ENCODE results near the gene ASPRV1. TPM values are rescaled to one million over a fixed set of nuclear protein-coding genes. Genes with fewer than 3 reads are reported as not detected.
A peak's percentile ranks its signal among the peaks of the same experiment; 100 is the strongest.
"Not testable (repeated sequence)": the region's sequence is repeated elsewhere in the genome, so short reads cannot be mapped to it uniquely, and the experiment has no call there.

Gene ASPRV1
- total RNA-seq, 3 donors from 2014 or later = 0.55 to 1.1 (median 0.55) TPM

DNA sequence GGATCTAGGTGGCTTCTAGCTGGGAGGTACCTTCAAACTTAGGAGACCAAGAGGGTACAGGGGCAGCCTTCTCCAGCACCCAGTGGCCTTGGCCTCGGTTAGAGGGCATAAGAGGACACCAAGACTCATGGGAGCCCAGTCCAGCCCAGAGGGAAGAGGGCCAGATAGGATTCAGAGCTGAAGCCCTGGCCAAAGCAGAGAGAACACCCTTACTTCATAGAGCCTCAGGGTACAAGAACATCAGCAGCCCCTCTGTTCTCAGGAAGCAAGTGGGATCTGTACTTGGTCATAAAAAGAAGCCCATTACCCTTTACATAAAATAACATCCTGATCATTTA, 45.0 kb upstream of the ASPRV1 start:
- no peak for ATAC-seq
- no peak for TF ChIP-seq CTCF (IDR thresholded peaks at IDR 0.05)
- intact Hi-C loops (cut with DNase I, micrococcal nuclease) = no loop called here

GRCh38 chr2:70005752-70006446, 44.5 kb upstream of the ASPRV1 start:
- H3K36me3 ChIP-seq (ENCODE audit: low read depth) = no peaks in the 10 kb centered on the region
- no peak for TF ChIP-seq CTCF (IDR thresholded peaks at IDR 0.05)
- ATAC-seq (no peak), DNase-seq (no peak)
- intact Hi-C loops (cut with DNase I, micrococcal nuclease) = no loop called here
- no peak overlapping the region for H3K4me3 ChIP-seq
- H3K9me3 ChIP-seq = no peaks in the 10 kb centered on the region
- peaks cover 4% of the 10 kb centered on the region for H3K4me1 ChIP-seq (ENCODE audit: low read depth)

More for the DNA sequence above, 45.0 kb upstream of the ASPRV1 start:
- Histone ChIP-seq H3K4me3 (no peak overlapping the region), H3K36me3 (ENCODE audit: low read depth) (no peaks in the 10 kb centered on the region), H3K4me1 (ENCODE audit: low read depth) (peaks cover 4% of the 10 kb centered on the region), H3K9me3 (no peaks in the 10 kb centered on the region)
- DNase-seq = no peak

DNA sequence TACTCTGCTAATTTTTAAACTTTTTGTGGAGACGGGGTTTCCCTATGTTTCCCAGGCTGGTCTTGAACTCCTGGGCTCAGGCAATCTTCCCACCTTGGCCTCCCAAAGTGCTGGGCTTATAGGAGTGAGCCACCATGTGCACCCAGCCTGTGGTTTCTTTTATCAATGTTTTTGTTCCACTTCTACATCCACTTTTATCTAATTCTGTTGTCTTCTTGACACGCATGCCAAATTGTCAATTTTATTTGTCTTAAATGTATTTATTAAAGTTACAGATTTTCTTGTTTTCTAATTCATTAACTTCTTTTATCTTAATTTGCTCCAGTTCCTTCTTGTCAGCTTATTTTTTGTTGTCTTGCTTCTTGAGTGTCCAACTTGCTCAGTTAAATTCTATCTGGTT, 43.8 kb upstream of the ASPRV1 start:
- Histone ChIP-seq H3K36me3 (ENCODE audit: low read depth) (no peaks in the 10 kb centered on the region), H3K9me3 (no peaks in the 10 kb centered on the region), H3K4me3 (no peak overlapping the region), H3K4me1 (ENCODE audit: low read depth) (peaks cover 4% of the 10 kb centered on the region)
- intact Hi-C loops (cut with DNase I, micrococcal nuclease) = no loop called here
- ATAC-seq (no peak), DNase-seq (no peak)
- TF ChIP-seq CTCF (IDR thresholded peaks at IDR 0.05) = no peak

DNA sequence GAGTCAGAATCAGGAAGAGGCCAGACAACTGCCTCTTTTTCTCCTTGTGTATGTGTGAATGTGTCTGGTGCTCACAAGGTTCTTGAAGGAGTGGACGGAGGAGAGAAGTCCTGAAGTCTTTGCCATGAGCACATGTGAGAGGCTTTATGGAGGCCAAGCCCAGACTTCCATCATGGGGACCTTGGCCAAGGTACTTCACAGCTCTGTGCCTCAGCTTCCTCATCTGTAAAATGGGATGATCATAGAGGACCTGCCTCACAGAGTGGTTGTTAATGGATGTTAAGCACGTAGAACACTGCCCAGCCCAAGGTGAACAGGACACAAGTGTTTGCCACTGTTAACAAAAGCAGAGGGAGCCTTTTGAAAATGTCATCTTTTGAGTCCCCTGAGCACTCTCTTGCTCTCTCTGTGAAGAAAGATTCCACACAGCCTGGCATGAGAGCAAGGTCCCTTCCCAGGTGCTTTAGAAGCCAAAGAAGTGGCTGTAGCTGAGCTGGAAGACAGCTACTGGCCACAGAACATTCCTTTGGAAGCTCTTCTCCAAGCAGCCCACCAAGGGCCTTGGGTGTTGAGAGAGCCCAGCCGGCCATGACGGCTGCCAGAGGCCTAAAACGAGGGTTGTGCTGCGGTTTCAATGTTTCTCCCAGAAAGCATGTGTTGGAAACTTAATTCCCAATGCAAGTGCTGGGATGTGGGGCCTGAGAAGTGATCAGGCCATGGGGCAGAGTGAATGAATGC, 41.8 kb upstream of the ASPRV1 start:
- no peak for TF ChIP-seq CTCF (IDR thresholded peaks at IDR 0.05)
- DNase-seq (no peak), ATAC-seq (no peak)
- Histone ChIP-seq H3K36me3 (ENCODE audit: low read depth) (no peaks in the 10 kb centered on the region), H3K9me3 (no peaks in the 10 kb centered on the region), H3K4me3 (no peak overlapping the region), H3K4me1 (ENCODE audit: low read depth) (no peaks in the 10 kb centered on the region)
- intact Hi-C loops (cut with DNase I, micrococcal nuclease) = no loop called here

GRCh38 chr2:70002241-70002899, 40.9 kb upstream of the ASPRV1 start:
- intact Hi-C loops (cut with DNase I, micrococcal nuclease) = no loop called here
- ATAC-seq = no peak

DNA sequence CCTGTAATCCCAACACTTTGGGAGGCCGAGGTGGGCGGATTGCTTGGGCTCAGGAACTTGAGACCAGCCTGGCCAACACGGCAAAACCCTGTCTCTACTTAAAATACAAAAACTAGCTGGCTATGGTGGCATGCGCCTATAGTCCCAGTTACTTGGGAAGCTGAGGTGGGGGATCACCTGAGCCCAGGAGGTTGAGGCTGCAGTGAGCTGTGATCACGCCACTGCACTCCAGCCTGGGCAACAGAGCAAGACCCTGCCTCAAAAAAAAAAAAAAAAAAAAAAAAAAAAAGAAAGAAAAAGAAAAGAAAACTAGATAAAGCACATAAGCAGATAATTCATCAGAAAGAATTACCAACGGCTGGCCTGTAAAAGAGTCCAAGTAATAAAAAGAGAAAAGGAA, 39.1 kb upstream of the ASPRV1 start:
- ATAC-seq; H3K36me3 ChIP-seq (ENCODE audit: low read depth); intact Hi-C loops (cut with DNase I, micrococcal nuclease); H3K9me3 ChIP-seq; H3K4me1 ChIP-seq (ENCODE audit: low read depth); H3K4me3 ChIP-seq: not testable (repeated sequence)
- DNase-seq = peak in 1 of 3 donors; percentile 8

More at GRCh38 chr2:70002241-70002899, 40.9 kb upstream of the ASPRV1 start:
- H3K4me1 ChIP-seq (ENCODE audit: low read depth) = no peaks in the 10 kb centered on the region
- H3K4me3 ChIP-seq = no peak overlapping the region
- H3K9me3 ChIP-seq = no peaks in the 10 kb centered on the region
- no peak for TF ChIP-seq CTCF (IDR thresholded peaks at IDR 0.05)
- no peak for DNase-seq
- no peaks in the 10 kb centered on the region for H3K36me3 ChIP-seq (ENCODE audit: low read depth)
